Activated CD4-positive, alpha-beta T cell treated with anti-CD3 and anti-CD28 coated beads, Interleukin-2, amount 50 U/mL, for 16 hours (primary cell): ENCODE data around the gene TMEM132D.
"Not testable (repeated sequence)": the region's sequence is repeated elsewhere in the genome, so short reads cannot be mapped to it uniquely, and the experiment has no call there.

Experiments
- DNase-seq: peaks from one replicate; pipeline ENCODE4 v3.0.0-alpha.2; 2020

TMEM132D gene

DNA sequence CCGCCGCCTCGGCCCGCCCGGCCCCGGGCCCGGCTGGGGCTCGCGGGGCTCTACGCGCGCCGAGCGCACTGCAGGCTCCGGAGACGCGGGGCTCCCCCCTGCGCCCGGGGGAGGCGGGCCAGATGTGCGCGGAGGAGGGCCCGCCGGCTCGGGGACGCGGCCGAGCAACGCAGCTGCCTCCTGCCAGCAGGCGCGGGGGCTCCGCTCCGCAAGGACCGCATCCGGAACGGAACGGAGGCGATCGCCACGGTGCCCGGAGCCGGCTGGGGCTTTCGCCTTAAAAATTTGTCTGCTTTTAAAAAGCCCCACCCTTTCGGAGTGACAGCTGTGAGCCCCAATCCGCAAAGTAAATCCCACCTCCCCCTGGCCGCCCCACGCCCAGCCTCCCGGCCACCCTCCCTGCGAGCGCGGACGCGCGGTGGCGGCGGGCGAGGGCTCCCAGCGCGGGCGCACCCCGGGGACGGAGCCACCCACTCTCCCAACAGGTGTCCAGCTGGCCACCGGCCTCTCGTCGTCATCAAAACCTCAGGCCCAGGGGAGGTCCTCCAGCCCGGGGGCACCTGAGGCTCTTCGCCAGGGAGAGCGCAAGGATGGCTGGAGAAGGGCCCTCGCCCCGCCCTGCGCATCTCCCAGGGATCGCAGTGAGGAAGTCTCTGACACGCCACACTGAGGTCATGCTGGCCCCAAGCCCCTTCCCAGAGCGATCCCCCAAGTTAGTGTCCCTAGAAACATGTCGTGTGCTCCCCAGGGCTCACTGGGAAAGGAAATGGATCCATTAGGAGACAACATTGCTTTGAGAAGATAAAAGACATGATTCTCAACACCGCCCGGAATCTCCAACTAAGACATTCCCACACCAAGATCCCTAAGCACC is at the start of gene TMEM132D:
TMEM132D (minus strand) TSS at position 70 of the 874 bp plus-strand sequence.
- DNase-seq: no peak

DNA sequence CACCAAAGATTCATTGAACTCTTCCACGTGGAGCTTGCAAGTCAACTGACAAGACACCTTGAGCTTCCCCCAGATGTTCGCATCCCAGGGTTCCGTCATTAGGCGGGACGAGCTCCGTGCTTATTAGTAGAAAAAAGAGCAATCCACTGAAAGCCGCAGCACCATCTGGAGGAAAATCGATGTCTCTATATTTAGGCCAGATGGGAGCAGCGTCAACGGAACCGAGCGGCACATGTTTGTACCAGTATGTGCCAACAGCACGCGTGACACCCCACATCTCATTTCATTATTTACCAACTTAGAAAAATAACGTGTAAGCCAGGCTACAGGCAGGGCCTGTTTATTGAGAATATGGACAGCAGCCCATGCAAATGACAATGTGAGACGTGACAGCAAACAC is 45.8 kb upstream of the TMEM132D start:
- no peak for DNase-seq

DNA sequence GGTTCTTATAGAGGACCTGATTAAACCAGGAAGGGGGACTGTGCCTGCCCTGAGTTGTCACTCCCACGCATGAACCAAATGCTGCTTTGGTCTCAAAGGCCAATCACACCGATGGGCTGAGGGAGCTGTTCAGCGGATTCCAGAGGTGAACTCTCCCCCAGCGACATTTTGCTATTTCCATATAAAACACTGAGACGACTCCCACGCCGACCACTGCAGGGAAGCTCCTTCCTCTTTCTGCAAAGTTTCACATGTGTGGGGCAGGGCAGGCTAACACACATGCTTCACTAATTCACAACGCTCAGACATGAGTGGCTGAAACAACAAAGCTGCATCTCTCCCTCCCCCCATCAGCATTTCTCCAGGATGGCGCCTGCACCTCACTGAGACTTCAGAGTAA is 37.8 kb upstream of the TMEM132D start:
- no peak for DNase-seq

DNA sequence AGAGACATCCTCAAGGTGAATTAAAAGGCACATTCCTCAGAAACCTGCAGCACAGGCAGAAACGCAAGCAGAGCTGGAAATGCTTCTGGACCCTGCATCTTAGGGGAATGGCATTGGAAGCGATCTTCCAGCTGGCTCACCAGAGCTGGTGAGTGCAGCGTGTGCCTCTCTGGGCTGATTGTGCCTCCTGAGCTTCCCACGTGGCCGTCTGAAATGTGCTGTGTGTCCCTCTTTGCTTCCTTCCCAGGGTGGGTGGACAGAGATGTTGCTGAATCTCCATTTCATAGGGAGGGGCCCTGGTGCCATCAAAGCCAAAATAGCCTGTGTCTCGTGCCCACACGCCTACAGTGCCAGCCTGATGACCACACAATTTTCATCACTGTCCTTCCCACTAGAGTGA is 34.3 kb upstream of the TMEM132D start:
- DNase-seq: no peak

DNA sequence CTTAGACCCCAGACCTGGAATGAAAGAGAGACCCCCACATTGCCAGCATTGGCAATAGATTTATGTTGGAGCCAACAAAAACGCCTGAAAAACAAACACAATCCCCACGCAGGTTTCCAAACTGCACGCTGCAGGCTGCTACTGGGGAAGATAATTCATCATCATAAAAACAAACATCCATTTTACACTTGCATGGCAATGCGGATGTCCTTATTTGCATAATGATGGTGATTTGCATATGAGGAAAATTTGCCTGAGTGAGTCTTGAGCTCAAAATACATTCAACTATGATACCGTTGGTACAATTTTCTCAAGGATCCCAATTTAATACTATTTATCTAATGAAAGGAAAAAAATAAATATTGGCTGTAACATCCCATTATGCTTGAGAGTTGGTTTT is 33.6 kb upstream of the TMEM132D start:
- no peak for DNase-seq

DNA sequence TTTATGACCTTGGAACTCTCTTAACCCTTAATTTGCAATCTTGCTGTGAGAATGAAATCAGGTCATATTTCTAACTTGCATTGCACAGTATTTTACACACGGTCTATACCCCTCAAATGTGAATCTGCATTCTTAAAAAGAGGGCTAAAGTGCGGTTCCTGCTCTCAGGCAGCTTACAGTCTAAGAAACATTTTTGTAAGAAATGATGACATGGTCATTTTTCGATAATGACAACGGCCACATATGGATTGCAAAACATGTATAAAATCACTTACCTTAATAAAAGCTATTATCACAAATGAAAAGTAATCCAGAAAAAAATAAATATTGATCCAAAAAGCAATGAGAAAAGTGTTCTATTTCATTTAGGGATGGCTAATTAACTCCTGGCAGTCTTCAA is 24.8 kb upstream of the TMEM132D start:
- DNase-seq: no peak

DNA sequence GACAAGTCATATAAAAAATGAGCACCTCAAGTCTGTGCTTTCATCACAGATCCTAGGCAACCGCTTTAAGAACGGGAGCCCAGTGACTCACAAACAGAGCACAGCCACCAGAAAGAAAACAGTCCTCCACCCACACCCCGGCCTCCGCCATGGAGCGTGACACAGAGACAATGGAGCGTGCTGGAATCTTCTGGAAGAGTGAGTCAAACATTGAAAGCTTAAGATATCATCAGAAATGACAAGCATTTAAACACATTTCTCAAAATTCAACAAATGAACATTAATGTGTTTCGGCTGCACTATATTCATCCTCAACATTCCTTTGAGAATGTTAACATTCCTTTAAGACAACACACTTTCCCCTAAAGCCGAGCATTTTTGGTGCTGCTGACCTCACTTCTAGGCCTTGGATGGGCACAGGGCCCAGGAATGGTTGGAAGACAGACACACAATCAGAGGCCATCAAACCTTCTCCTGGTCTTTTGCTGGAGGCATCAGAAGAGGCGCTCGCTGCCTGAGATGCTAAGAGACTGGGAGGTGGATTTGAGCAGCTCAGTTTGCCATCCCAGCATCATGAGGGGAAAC is 23.6 kb upstream of the TMEM132D start:
- no peak for DNase-seq

DNA sequence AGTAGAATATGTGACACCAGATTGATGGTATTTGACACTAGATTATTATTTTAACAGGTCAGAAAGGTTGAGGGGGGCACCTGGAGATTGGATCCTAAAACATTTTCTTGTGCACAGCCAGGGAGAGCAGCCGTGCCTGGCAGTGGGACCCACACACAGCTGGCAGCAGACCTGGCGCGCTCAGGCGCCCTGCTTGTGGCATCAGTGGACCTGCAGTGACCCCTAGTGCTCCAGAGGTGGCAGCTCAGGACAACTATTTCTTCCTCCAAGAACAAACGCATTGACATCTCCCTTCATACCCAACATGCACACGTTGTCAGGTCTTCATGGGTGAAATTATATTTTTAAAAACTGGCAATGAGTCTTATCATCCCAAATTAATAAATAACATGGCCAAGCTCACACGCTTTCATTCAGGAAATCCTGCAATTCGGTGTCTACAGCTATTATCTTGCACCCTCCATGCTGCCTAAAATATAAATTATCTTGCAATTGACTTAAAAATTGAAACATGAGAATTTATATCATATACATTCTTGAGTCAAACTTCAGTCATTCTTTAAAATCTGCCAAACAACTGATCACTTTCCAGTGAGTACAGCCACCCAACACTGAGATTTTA is 7.7 kb upstream of the TMEM132D start:
- peak; percentile 42 for DNase-seq

DNA sequence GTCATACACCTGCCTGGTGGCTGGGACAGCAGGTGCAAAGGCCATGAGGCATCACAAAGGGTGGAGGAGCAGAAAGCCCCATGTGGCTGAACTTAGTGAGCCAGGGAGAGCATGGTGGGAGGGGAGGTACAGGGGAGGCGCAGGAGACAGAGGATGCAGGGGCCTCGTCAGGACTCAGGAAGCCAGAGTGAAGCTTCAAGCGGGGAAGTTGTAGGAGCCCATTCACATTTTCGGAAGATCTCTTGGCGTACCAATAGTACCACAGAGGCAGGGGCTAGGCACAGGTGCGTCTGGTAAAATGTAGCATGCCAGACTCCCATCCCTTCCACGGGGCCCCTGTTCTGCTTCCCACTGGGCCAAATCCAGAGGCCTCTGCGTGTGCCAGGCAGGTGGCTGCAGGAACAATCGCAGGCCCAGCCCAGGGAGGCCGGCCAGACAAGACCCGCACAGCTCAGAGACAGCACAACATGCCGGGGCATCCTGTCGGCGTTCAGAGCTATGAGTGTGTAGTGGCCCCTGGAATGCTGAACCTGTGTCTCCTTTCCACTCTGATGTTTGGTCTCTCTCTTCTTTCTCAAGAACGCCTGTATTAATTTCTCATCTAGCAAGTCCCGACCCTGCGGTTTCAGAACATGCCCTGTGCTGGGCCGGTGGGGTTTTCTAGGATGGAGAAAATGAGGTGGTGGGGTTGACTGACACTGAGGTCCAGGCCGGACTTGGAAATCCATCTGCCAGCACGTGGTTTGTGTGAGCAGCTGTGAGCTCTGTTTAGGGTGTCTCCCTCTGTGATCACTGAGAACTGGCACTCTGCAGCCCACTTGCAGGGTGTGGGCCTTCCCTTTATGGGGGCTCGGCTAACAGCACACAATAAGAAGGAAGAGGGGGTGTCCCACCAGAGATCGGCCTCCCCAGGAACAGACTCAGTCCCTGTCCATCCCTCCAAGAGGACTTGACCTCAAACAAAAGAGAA is 5.5 kb upstream of the TMEM132D start:
- no peak for DNase-seq

DNA sequence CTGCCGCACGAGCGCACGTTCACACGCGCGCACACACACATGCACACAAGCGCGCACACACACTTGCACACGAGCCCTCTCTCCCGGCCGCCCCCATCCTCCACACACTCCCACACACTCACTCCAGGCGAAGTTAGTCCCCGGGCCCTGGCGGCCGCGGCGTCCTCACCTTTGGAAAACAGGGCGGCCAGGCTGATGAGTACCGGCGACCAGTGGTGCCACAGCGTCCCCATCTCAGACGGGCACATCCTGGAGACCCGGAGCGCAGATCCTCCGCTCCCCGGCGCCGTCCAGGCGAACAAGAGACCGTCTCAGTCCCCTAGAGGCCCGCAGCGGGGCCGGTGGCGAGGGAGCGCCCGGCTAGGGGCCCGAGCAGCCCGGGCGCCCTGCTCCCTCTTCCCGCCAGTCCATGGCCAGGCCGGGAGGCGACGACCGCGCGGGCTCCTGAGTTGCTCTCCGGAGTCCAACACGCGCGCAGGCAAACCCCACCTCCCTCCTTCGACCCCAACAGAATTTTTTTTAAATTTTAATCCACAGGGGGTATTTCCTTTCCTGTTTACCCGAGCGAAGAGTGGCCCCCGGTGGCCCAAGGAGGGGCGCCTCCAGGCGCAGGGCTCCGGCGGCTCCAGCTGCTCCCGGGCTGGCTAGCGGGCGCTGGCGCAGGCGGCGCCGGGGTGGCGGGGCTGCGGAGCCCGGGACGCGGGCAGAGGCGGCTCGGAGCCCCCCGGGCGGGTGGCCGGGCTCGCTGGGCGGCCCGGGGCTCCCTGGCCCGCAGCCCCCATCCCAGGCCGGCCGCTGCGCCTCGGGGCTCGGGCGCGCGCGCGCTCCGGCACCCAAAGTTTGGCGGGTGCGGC is 506 bp downstream of the TMEM132D start:
- no peak for DNase-seq

DNA sequence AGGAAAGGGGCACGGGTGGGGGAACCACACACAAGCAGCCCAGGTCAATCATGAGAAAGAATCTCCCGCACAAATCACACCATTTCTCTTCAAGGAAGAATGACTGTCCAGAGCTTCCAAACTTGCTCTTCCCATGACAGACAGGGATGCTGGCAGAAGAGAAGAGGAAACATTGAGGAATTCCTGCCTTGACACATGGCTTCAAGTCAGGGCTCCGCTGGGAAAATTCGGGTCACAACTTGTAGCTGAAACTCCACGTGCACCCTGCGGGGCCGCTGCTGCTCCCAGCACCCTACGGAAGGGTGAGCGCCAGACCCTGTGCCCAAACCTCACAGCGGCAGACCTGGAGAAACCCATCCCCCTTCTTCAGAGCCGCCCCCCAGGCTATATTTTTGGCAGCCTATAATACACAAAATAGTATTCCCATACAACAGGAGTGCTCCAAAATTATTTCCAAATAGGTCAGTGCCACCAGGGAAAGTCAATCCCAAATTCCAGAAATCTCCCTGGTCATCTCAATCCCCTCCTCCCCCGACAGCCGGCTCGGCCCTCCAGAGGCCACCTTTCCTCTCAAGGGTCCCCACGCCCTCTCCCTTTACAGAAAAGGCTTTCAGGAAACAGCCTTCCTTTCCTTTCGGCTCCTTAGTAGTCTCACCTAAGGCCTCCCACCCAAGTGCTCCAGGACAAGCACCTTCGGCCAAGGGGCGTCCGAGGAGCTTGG is 1.3 kb downstream of the TMEM132D start:
- no peak for DNase-seq

DNA sequence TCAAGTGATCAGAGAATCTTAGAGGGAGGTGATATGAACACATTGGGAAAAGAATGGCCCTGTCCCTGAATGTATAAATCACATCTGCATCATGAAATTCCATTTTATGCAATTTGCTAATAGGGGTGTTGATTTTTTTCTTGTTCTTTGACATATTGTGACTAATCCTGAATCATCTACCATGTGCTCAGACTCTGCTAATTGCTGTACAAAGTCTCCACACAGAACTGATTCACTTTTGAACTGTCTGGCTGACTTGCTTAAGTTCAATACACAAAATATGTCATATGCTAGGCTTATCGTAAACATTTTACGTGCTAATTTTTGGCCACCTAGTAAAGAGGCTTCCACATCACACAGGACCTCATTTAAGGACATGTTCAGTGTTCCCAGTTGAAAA is 2.6 kb downstream of the TMEM132D start:
- no peak for DNase-seq

DNA sequence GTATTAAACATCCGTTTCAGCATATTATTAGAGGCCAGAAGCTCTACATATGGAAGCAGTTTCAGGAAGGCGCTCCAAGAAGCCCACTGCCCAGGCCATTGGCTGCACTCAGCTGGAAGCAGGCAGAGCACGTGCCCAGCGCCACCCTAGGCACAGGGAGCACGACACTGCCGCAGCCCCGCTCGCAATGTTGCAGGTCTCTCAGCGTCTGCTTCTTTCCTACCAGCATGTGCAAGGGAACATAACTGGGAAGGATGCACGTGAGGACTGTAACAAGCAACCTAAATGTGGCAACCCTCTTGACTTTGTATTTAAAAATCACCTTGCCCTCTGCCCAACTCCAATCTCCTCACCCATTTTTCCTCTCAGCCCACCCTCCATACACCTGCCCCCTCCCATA is 3.5 kb downstream of the TMEM132D start:
- no peak for DNase-seq

DNA sequence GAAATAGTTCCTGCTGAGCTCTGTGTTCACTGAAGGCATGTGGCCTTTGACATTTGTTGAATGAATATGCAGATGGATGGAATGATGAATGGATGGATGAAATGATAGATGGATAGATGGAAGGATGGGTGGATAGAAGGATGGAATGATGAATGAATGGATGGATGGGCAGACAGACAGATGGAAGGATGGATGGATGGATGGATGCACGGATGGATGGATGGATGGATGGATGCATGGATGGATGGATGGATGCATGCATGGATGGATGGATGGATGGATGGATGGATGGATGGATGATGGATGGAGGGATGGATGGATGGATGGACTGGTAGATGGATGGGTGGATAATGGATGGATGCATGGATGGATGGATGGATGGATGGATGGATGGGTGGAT is 4.8 kb downstream of the TMEM132D start:
- DNase-seq: not testable (repeated sequence)

DNA sequence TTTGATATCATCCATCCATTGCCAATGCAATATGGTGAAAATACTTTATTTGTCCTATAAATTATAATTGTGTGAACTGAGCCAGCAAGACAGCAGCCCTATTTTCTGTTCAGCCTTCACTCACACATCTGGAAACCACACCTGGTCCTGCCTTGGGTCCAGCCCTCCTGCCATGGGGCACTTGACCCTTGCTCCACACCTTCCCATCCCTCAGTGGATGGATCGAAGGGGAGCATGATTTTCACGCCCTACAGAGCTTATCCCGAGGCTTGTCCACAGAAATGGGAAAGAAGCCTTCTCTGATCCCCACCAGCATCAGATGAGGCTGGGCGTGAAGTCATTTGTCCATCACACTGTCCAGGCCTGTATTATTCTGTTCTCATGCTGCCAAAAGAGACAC is 10.1 kb downstream of the TMEM132D start:
- DNase-seq: no peak

DNA sequence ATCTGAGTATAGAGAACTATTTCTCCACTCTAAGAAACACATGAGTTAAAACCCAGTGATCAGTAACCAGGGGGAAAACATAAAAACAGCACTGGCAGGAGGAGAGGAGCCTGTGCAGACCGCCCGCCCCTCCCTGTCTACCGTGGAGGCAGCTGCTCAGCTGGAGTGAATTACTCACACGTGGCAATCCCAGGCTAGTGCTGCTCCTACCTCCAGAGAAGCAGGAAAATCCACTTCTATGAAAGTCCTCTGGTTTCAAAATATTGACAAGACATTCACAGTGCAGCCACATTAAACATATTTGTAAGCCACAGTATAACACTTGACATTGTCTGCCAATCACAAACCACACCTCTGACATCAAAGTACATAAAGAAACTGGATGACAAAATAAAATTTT is 16.7 kb downstream of the TMEM132D start:
- no peak for DNase-seq

DNA sequence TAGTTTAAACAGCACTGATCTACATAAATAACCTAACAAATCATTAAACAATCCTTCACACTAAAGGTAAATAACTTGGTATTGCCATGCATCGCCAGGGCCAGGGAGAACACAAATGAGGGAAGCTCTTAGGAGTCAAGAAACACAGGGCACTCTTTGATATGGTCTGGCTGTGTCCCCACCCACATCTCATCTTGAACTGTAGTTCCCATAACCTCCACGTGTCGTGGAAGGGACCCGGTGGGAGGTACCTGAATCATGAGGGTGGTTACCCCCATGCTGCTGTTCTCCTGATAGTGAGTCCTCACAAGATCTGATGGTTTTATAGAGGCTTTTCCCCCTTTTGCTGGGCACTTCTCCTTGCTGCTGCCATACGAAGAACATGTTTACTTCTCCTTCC is 17.3 kb downstream of the TMEM132D start:
- DNase-seq: no peak

DNA sequence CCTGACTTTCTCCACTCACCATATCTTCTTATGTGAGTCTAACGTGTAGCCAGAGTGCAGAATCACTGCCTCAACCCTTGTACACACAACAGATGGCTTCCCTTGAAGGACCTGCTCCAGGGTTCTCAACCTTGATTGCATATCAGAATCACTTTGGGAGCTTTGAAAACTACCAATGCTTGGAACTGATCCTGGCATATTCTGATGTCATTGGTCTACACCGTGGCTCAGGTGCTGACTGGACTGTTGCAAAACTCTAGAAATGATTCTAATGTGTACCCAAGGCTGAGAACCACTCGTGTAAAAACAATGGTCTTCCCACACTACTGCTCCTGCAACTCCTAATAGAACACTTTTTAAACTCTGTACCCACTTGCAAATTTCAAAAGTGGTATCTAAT is 18.5 kb downstream of the TMEM132D start:
- no peak for DNase-seq

DNA sequence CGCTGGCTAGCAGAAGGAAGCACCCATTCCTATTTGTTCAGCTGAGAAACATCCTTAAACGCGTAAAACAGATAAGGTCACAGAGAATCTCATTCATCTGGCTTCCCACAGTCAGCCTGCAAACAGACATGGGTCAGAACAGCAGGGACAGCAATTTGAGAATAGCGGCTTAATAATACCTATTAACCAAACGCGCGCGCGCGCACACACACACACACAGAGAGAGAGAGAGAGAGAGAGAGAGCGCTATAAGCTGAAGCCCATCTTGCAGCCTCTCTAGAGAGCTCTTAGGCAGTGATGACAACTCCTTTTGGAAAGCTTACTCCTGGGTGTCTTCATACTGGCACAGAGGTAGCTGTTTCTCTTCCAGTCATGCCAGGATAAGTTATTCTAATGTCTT is 26.4 kb downstream of the TMEM132D start:
- no peak for DNase-seq

DNA sequence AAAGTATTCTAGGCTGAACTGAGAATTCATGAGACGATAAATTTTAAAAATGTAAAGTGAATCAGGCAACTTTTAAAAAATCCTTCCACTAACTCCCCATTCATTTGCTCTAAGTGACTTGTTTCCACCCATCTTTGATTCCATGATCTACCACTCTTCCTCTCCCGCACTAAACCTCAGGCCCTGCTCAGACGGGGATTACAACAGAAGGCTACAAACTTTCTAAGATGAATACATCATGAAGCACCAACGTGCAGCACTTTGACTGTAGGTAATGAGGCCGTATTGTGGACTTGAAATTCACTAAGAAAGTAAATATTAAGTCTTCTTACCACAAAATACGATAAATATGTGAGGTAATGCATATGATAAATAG is 30.0 kb downstream of the TMEM132D start:
- no peak for DNase-seq

DNA sequence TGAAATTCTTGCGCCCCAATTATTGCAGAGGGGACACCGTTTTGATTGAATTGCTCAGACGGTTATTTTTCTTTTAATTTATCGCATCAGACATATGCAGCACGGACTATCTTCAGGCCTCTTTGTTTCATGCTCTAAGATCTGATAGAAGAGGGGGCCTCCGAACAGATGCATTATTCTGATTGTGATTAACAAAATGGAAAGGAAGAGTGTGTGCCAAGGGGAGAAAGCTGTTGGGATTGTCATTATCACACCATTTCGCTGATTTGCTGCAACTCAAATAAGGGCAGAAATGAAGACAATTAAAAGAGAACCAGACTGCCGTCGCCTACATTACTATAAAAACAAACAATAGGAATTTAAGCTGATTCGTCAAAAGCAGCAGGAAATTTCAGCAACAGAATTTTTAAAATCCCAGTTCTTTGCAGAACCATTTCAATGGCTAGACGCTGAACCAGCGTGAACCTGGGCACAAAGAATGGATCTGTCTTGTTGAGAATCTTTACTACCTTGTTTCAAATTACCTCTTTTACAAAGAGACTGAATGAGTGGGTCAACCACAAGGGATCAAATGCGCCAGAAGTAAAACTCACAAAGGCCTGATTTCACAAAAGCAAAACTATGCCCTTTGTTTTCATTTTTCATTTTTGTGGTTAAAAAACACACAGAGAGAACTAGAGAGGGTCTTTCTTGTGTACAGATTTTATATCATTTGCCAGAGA is 30.6 kb downstream of the TMEM132D start:
- no peak for DNase-seq
